Renal pelvis (tissue), 4 donors: ENCODE data around the gene ZNF780B. TPM values are rescaled to one million over a fixed set of nuclear protein-coding genes. Genes with fewer than 3 reads are reported as not detected.

Source experiments
- DNase-seq: peaks from one replicate; pipeline ENCODE4 v3.0.0-alpha.2; 2013
- polyA plus RNA-seq, 3 donors: library from polyadenylated mRNA; unstranded; fragments of 120-200 nt; gene quantifications; one replicate each; pipeline ENCODE4 v1.2.1, GENCODE V29; 2013; ENCODE audit not compliant: insufficient read length in 3 of 3

Gene ZNF780B
- polyA plus RNA-seq, 3 donors, result 19.5 to 42.5 (median 37.3) TPM

GRCh38 chr19:39983695-39984300, 72.2 kb downstream of the ZNF780B start:
- no peak for DNase-seq

- no peak for DNase-seq
These were observed 73.1 kb downstream of the ZNF780B start for GRCh38 chr19:39982883-39983282.

Other genes starting within 250 kb of the ZNF780B start
- gene DYRK1B, start 222.1 kb downstream of the ZNF780B start, polyA plus RNA-seq, result 10 to 100 TPM; 35.4 to 38.1 (median 35.9) TPM
- gene FBL, start 209.9 kb downstream of the ZNF780B start, polyA plus RNA-seq, result 100 to 1,000 TPM; 328 to 373 (median 335) TPM
- gene FCGBP, start 121.6 kb downstream of the ZNF780B start, polyA plus RNA-seq, result 10 to 100 TPM in 1 of 3 donors, 1 to 10 TPM in 2; 8.8 to 10.7 (median 9.4) TPM
- gene PSMC4, start 85.1 kb downstream of the ZNF780B start, polyA plus RNA-seq, result 100 to 1,000 TPM in 2 of 3 donors, 10 to 100 TPM in 1; 97.1 to 108 (median 103) TPM
- 10 to 100 TPM in 1 of 3 donors, 1 to 10 TPM in 2; 5.3 to 11.2 (median 8.3) TPM for gene ZNF546, start 59.2 kb downstream of the ZNF780B start, polyA plus RNA-seq
- gene ZNF780A, start 34.7 kb upstream of the ZNF780B start, polyA plus RNA-seq, result 10 to 100 TPM; 18.0 to 24.4 (median 19.8) TPM
- gene MAP3K10, start 135.2 kb upstream of the ZNF780B start, polyA plus RNA-seq, result 10 to 100 TPM; 16.0 to 19.7 (median 16.8) TPM
- gene TTC9B, start 162.2 kb upstream of the ZNF780B start, polyA plus RNA-seq, result under 1 TPM in 2 of 3 donors, not detected in 1; 0.10 to 0.34 TPM
- 1 to 10 TPM; 1.6 to 2.2 (median 1.8) TPM for gene CCNP, start 170.5 kb upstream of the ZNF780B start, polyA plus RNA-seq
- gene AKT2, start 229.1 kb upstream of the ZNF780B start, polyA plus RNA-seq, result 100 to 1,000 TPM; 162 to 236 (median 219) TPM